ENCODE measurements around the gene PCDH9. TPM values are rescaled to one million over a fixed set of nuclear protein-coding genes. Genes with fewer than 3 reads are reported as not detected.

The PCDH9 gene
- polyA plus RNA-seq, 1 of the 3 experiments (the other 2 are of a cell fraction): 1.3 TPM

- Histone ChIP-seq H3K9me2 (peaks cover 2% of the 10 kb centered on the region), H3K4me3 (ENCODE audit: low read depth in 2 of 2, low read length in 1 of 2) (no peak overlapping the region), H3K79me2 (ENCODE audit: insufficient read depth) (no peaks in the 10 kb centered on the region), H3K27me3 (ENCODE audit: insufficient read depth) (no peaks in the 10 kb centered on the region), H3K9me3 (no peaks in the 10 kb centered on the region), H3K4me2 (no peak overlapping the region), H2AFZ (ENCODE audit: low read depth) (no peak overlapping the region), H4K20me1 (ENCODE audit: insufficient read depth) (no peaks in the 10 kb centered on the region), H3K4me1 (ENCODE audit: control insufficient read depth in 1 of 2, insufficient read depth in 2 of 2, low read depth in 1 of 2, low read length in 1 of 2) (no peaks in the 10 kb centered on the region), H3K27ac (ENCODE audit: low read depth in 2 of 2, low read length in 1 of 2) (no peak overlapping the region), H3K9ac (no peak overlapping the region), H3K36me3 (replicated peaks in 1 of 2; ENCODE audit: control insufficient read depth in 1 of 2, insufficient read depth in 2 of 2, low read length in 1 of 2) (no peaks in the 10 kb centered on the region), H3F3A (replicated peaks; ENCODE audit: insufficient read depth) (peaks cover 2% of the 10 kb centered on the region)
- CTCF ChIA-PET: interaction anchor here (1.3 kb wide), 1 partner anchor 16 kb away, joined by 3 read pairs; no protein-coding TSS in a partner anchor
- POLR2A ChIA-PET: no interaction called here
- 98% methylated on average over 3 of the region's 3 CpGs for WGBS (ENCODE audit: low lambda C conversion rate)
- no peak for DNase-seq
- TF ChIP-seq PBX3 (IDR thresholded peaks at IDR 0.05) (no peak), TEAD4 (IDR thresholded peaks at IDR 0.05; ENCODE audit: borderline replicate concordance, insufficient read depth) (no peak), CHD2 (IDR thresholded peaks at IDR 0.05; ENCODE audit: low read length, partially characterized antibody) (no peak), MXI1 (IDR thresholded peaks at IDR 0.05; ENCODE audit: low read depth, low read length) (no peak), TAF1 (IDR thresholded peaks at IDR 0.05; ENCODE audit: borderline replicate concordance, low read depth, low read length) (no peak), RAD21 (IDR thresholded peaks at IDR 0.05; ENCODE audit: low read length) (no peak), TCF12 (IDR thresholded peaks at IDR 0.05) (no peak), CTCF (IDR thresholded peaks at IDR 0.05) (no peak), ELF1 (IDR thresholded peaks at IDR 0.05) (no peak), RXRA (IDR thresholded peaks at IDR 0.05; ENCODE audit: borderline replicate concordance, low read depth) (no peak), GATA2 (CRISPR knock-in tag; IDR thresholded peaks at IDR 0.05) (no peak), FOXM1 (IDR thresholded peaks at IDR 0.05; ENCODE audit: low read depth) (no peak), SIN3A (IDR thresholded peaks at IDR 0.05; ENCODE audit: borderline replicate concordance, low read depth, low read length) (no peak), YY1 (IDR thresholded peaks at IDR 0.05; ENCODE audit: low read depth) (no peak), POLR2AphosphoS5 (IDR thresholded peaks at IDR 0.05; ENCODE audit: low read depth, low read length) (no peak), SMC3 (IDR thresholded peaks at IDR 0.05; ENCODE audit: low read depth, low read length) (no peak), NRF1 (IDR thresholded peaks at IDR 0.05; ENCODE audit: low read depth, low read length) (no peak)
- TF ChIP-seq, protein P1, sequence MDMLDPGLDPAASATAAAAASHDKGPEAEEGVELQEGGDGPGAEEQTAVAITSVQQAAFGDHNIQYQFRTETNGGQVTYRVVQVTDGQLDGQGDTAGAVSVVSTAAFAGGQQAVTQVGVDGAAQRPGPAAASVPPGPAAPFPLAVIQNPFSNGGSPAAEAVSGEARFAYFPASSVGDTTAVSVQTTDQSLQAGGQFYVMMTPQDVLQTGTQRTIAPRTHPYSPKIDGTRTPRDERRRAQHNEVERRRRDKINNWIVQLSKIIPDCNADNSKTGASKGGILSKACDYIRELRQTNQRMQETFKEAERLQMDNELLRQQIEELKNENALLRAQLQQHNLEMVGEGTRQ (IDR thresholded peaks at IDR 0.05; ENCODE audit: borderline replicate concordance, low read depth, low read length): no peak
- TF ChIP-seq, protein P2, sequence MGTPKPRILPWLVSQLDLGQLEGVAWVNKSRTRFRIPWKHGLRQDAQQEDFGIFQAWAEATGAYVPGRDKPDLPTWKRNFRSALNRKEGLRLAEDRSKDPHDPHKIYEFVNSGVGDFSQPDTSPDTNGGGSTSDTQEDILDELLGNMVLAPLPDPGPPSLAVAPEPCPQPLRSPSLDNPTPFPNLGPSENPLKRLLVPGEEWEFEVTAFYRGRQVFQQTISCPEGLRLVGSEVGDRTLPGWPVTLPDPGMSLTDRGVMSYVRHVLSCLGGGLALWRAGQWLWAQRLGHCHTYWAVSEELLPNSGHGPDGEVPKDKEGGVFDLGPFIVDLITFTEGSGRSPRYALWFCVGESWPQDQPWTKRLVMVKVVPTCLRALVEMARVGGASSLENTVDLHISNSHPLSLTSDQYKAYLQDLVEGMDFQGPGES (IDR thresholded peaks at IDR 0.05; ENCODE audit: low read depth, low read length): no peak
These were observed 770.5 kb downstream of the PCDH9 start for GRCh38 chr13:66459634-66460033.

Data from SK-N-SH (cell line).